Astrocyte (in vitro differentiated cells and primary cell): ENCODE results near the gene ABI1. TPM values are rescaled to one million over a fixed set of nuclear protein-coding genes. Genes with fewer than 3 reads are reported as not detected.

Source experiments
- DNase-seq: peaks from one replicate; pipeline ENCODE4 v3.0.0-alpha.2; 2010; ENCODE audit warnings: low read depth
- FAIRE-seq: peaks from 2 replicates; lab custom pipeline; 2011; peaks lifted over from hg19 to GRCh38; lab: Jason Lieb, UNC
- H2AFZ ChIP-seq: 2 replicates; pipeline ENCODE4 v1.6.0; 2012; ENCODE audit warnings: low read depth, low read length, inconsistent platforms
- H3K27ac ChIP-seq: 2 replicates; pipeline ENCODE4 v1.5.1; 2011; ENCODE audit warnings: low read depth, low read length, inconsistent platforms
- H3K27me3 ChIP-seq: 2 replicates; pipeline ENCODE4 v1.6.0; 2011; ENCODE audit warnings: low read length, inconsistent platforms; ENCODE audit not compliant: insufficient read depth
- H3K36me3 ChIP-seq: 2 replicates; pipeline ENCODE4 v1.5.1; 2011; ENCODE audit warnings: low read length, inconsistent platforms; ENCODE audit not compliant: insufficient read depth
- H3K4me1 ChIP-seq: 2 replicates; pipeline ENCODE4 v1.5.1; 2011; ENCODE audit warnings: low read length, inconsistent platforms; ENCODE audit not compliant: insufficient read depth
- H3K4me2 ChIP-seq: 2 replicates; pipeline ENCODE4 v1.6.0; 2012; ENCODE audit warnings: low read length, inconsistent platforms
- H3K4me3 ChIP-seq: 2 replicates; pipeline ENCODE4 v1.5.1; 2011; ENCODE audit warnings: low read depth, mild to moderate bottlenecking, low read length, inconsistent platforms; ENCODE audit not compliant: insufficient read depth
- H3K79me2 ChIP-seq: 2 replicates; pipeline ENCODE4 v1.6.0; 2012; ENCODE audit warnings: mild to moderate bottlenecking, low read length, inconsistent platforms; ENCODE audit not compliant: insufficient read depth
- H3K9ac ChIP-seq: 2 replicates; pipeline ENCODE4 v1.6.0; 2012; ENCODE audit warnings: mild to moderate bottlenecking, low read length, inconsistent platforms
- H3K9me3 ChIP-seq: 2 replicates; pipeline ENCODE4 v1.5.1; 2012; ENCODE audit warnings: low read depth, mild to moderate bottlenecking, low read length, inconsistent platforms; ENCODE audit not compliant: insufficient read depth
- H4K20me1 ChIP-seq: 2 replicates; pipeline ENCODE4 v1.6.0; 2012; ENCODE audit warnings: low read length, inconsistent platforms; ENCODE audit not compliant: insufficient read depth
- H3K27ac Mint-ChIP-seq: one replicate; pipeline ENCODE4 v1.8.0; 2021; ENCODE audit warnings: mild to moderate bottlenecking, mixed read lengths; ENCODE audit not compliant: unreplicated experiment
- H3K27me3 Mint-ChIP-seq: one replicate; pipeline ENCODE4 v1.8.0; 2021; ENCODE audit warnings: low read depth, mixed read lengths; ENCODE audit not compliant: unreplicated experiment
- H3K36me3 Mint-ChIP-seq: one replicate; pipeline ENCODE4 v1.8.0; 2021; ENCODE audit warnings: low read depth, mixed read lengths; ENCODE audit not compliant: unreplicated experiment
- H3K4me1 Mint-ChIP-seq: one replicate; pipeline ENCODE4 v1.8.0; 2021; ENCODE audit warnings: low read depth, mixed read lengths; ENCODE audit not compliant: unreplicated experiment
- H3K4me3 Mint-ChIP-seq: one replicate; pipeline ENCODE4 v1.8.0; 2021; ENCODE audit warnings: mild to moderate bottlenecking, moderate library complexity, mixed read lengths; ENCODE audit not compliant: unreplicated experiment
- H3K9me3 Mint-ChIP-seq: one replicate; pipeline ENCODE4 v1.8.0; 2021; ENCODE audit warnings: mild to moderate bottlenecking, mixed read lengths; ENCODE audit not compliant: unreplicated experiment
- CTCF ChIP-seq: IDR thresholded peaks from 2 replicates; pipeline ENCODE4 v1.5.1; 2011; ENCODE audit warnings: low read depth, mild to moderate bottlenecking, inconsistent platforms, low read length, moderate library complexity; ENCODE audit not compliant: insufficient read depth
- EZH2 ChIP-seq: IDR thresholded peaks from 2 replicates; pipeline ENCODE4 v1.6.1; 2012; ENCODE audit warnings: mild to moderate bottlenecking, low read length, inconsistent platforms; ENCODE audit not compliant: insufficient read depth
- total RNA-seq: library from RNA; stranded (reverse); gene quantifications from 2 replicates; pipeline ENCODE4 v1.2.1, GENCODE V29; 2021

ABI1 gene
- total RNA-seq, 1 donor from 2014 or later, result 65.1 TPM

GRCh38 chr10:26715137-26715487, 145.6 kb downstream of the ABI1 start:
- Histone ChIP-seq H3K4me3 (no peak overlapping the region), H3K36me3 (peaks cover 14% of the 10 kb centered on the region), H3K9ac (no peak overlapping the region), H3K4me2 (no peak overlapping the region), H3K27ac (no peak overlapping the region), H2AFZ (no peak overlapping the region), H3K9me3 (no peaks in the 10 kb centered on the region), H3K4me1 (no peaks in the 10 kb centered on the region), H4K20me1 (no peaks in the 10 kb centered on the region), H3K79me2 (no peaks in the 10 kb centered on the region), H3K27me3 (no peaks in the 10 kb centered on the region)
- no peak for DNase-seq
- H3K4me1 Mint-ChIP-seq, result no peaks in the 10 kb centered on the region
- no peak overlapping the region for H3K27ac Mint-ChIP-seq
- TF ChIP-seq EZH2 (no peak), CTCF (no peak)
- H3K4me3 Mint-ChIP-seq, result no peak overlapping the region
- FAIRE-seq, result no peak
- H3K27me3 Mint-ChIP-seq, result no peaks in the 10 kb centered on the region
- no peaks in the 10 kb centered on the region for H3K9me3 Mint-ChIP-seq
- peaks cover 7% of the 10 kb centered on the region for H3K36me3 Mint-ChIP-seq

- Mint-ChIP-seq H3K36me3 (peaks cover 7% of the 10 kb centered on the region), H3K27me3 (no peaks in the 10 kb centered on the region), H3K4me1 (no peaks in the 10 kb centered on the region), H3K4me3 (no peak overlapping the region), H3K9me3 (no peaks in the 10 kb centered on the region), H3K27ac (no peak overlapping the region)
- Histone ChIP-seq H3K9me3 (no peaks in the 10 kb centered on the region), H2AFZ (no peak overlapping the region), H3K4me3 (no peak overlapping the region), H3K27ac (no peak overlapping the region), H3K79me2 (no peaks in the 10 kb centered on the region), H3K36me3 (peaks cover 14% of the 10 kb centered on the region), H3K4me1 (no peaks in the 10 kb centered on the region), H3K4me2 (no peak overlapping the region), H4K20me1 (no peaks in the 10 kb centered on the region), H3K9ac (no peak overlapping the region), H3K27me3 (no peaks in the 10 kb centered on the region)
- peak; percentile 20 for FAIRE-seq
- no peak for DNase-seq
- TF ChIP-seq CTCF, result no peak
- no peak for TF ChIP-seq EZH2
Observed at GRCh38 chr10:26714415-26715136, 146.2 kb downstream of the ABI1 start.

GRCh38 chr10:26711324-26711723, 149.4 kb downstream of the ABI1 start:
- no peak overlapping the region for H3K27ac Mint-ChIP-seq
- H3K4me1 Mint-ChIP-seq, result no peaks in the 10 kb centered on the region
- no peaks in the 10 kb centered on the region for H3K79me2 ChIP-seq
- H3K9ac ChIP-seq, result no peak overlapping the region
- no peak overlapping the region for H2AFZ ChIP-seq
- no peaks in the 10 kb centered on the region for H3K27me3 Mint-ChIP-seq
- H3K4me2 ChIP-seq, result no peak overlapping the region
- peaks cover 8% of the 10 kb centered on the region for H4K20me1 ChIP-seq
- no peak overlapping the region for H3K4me3 Mint-ChIP-seq
- H3K36me3 ChIP-seq, result peaks cover 12% of the 10 kb centered on the region
- no peaks in the 10 kb centered on the region for H3K27me3 ChIP-seq
- FAIRE-seq (no peak), DNase-seq (no peak)
- H3K4me3 ChIP-seq, result no peak overlapping the region
- no peak overlapping the region for H3K27ac ChIP-seq
- no peak for TF ChIP-seq CTCF
- TF ChIP-seq EZH2, result no peak
- H3K36me3 Mint-ChIP-seq, result peaks cover 17% of the 10 kb centered on the region
- H3K9me3 ChIP-seq, result no peaks in the 10 kb centered on the region
- H3K9me3 Mint-ChIP-seq, result no peaks in the 10 kb centered on the region
- H3K4me1 ChIP-seq, result no peaks in the 10 kb centered on the region
